GM21390 (cell line): ENCODE measurements around the gene PAPPA2.
"Not testable (repeated sequence)": the region's sequence is repeated elsewhere in the genome, so short reads cannot be mapped to it uniquely, and the experiment has no call there.

Experiments
- ATAC-seq: cut with Tn5 transposase; IDR thresholded peaks from one replicate; pipeline ENCODE4 v1.9.1; 2021; ENCODE audit not compliant: unreplicated experiment

The PAPPA2 gene

GRCh38 chr1:176546825-176547224, 83.8 kb downstream of the PAPPA2 start:
- no peak for ATAC-seq

- no peak for ATAC-seq
These were observed 88.2 kb downstream of the PAPPA2 start for GRCh38 chr1:176551146-176551545.

- ATAC-seq = no peak
These were observed 89.4 kb downstream of the PAPPA2 start for GRCh38 chr1:176552217-176552991.

GRCh38 chr1:176552999-176553398, 90.0 kb downstream of the PAPPA2 start:
- no peak for ATAC-seq

GRCh38 chr1:176556288-176556687, 93.3 kb downstream of the PAPPA2 start:
- ATAC-seq = no peak

GRCh38 chr1:176557543-176558258, 94.7 kb downstream of the PAPPA2 start:
- ATAC-seq = no peak

- no peak for ATAC-seq
These were observed 95.6 kb downstream of the PAPPA2 start for GRCh38 chr1:176558561-176558960.

GRCh38 chr1:176559474-176559873, 96.5 kb downstream of the PAPPA2 start:
- no peak for ATAC-seq

- ATAC-seq = peak; percentile 87
These were observed 96.9 kb downstream of the PAPPA2 start for GRCh38 chr1:176559878-176560277.

- ATAC-seq = no peak
These were observed 97.7 kb downstream of the PAPPA2 start for GRCh38 chr1:176560681-176561080.

- ATAC-seq = not testable (repeated sequence)
These were observed 98.8 kb downstream of the PAPPA2 start for GRCh38 chr1:176561761-176562160.

- ATAC-seq = no peak
These were observed 103.3 kb downstream of the PAPPA2 start for GRCh38 chr1:176566004-176566975.

- no peak for ATAC-seq
These were observed 104.3 kb downstream of the PAPPA2 start for GRCh38 chr1:176567190-176567794.

- ATAC-seq = no peak
These were observed 105.2 kb downstream of the PAPPA2 start for GRCh38 chr1:176568185-176568584.

GRCh38 chr1:176574756-176575155, 111.8 kb downstream of the PAPPA2 start:
- no peak for ATAC-seq

- no peak for ATAC-seq
These were observed 113.0 kb downstream of the PAPPA2 start for GRCh38 chr1:176575991-176576390.

- ATAC-seq = no peak
These were observed 113.7 kb downstream of the PAPPA2 start for GRCh38 chr1:176576670-176577069.

- no peak for ATAC-seq
These were observed 114.7 kb downstream of the PAPPA2 start for GRCh38 chr1:176577646-176578197.

- no peak for ATAC-seq
These were observed 116.1 kb downstream of the PAPPA2 start for GRCh38 chr1:176579087-176579486.

- no peak for ATAC-seq
These were observed 132.2 kb downstream of the PAPPA2 start for GRCh38 chr1:176595217-176595616.
